Uterus (tissue), 2 donors: Measurements from ENCODE around the gene EIF4H.

ENCODE experiments used
- POLR2A ChIP-seq, 2 donors: fragments of 450-650 bp; IDR thresholded peaks; one replicate each; pipeline ENCODE4 v1.6.1; 2016; ENCODE audit warnings: antibody characterized with exemption in 2 of 2, mild to moderate bottlenecking in 1 of 2, moderate library complexity in 1 of 2
- TF ChIP-seq, protein P1 (sequence below), 4 experiments: fragments of 200-600 bp in 2 of 4; fragments of 450-650 bp in 2 of 4; sonication (generic) in 2 of 4; IDR thresholded peaks; one replicate each; pipeline ENCODE4 v1.5.1; 2016 to 2019; ENCODE audit warnings: antibody characterized with exemption in 4 of 4, mild to moderate bottlenecking in 2 of 4, moderate library complexity in 1 of 4

DNA sequence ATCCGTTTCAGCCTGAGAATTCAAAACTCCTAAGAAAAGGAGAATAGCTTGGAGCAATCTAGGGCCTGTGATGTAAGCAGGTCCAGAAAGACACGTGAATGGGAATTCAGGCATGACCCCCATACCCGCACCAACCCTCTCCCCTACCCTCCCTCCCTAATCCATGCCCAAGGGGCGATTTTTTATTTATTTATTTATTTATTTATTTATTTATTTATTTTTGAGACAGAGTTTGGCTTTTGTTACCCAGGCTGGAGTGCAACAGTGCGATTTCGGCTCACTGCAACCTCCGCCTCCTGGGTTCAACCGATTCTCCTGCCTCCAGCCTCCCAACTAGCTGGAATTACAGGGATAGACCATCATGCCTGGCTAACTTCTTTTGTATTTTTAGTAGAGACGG, 16.6 kb upstream of the EIF4H start:
- TF ChIP-seq, protein P1, sequence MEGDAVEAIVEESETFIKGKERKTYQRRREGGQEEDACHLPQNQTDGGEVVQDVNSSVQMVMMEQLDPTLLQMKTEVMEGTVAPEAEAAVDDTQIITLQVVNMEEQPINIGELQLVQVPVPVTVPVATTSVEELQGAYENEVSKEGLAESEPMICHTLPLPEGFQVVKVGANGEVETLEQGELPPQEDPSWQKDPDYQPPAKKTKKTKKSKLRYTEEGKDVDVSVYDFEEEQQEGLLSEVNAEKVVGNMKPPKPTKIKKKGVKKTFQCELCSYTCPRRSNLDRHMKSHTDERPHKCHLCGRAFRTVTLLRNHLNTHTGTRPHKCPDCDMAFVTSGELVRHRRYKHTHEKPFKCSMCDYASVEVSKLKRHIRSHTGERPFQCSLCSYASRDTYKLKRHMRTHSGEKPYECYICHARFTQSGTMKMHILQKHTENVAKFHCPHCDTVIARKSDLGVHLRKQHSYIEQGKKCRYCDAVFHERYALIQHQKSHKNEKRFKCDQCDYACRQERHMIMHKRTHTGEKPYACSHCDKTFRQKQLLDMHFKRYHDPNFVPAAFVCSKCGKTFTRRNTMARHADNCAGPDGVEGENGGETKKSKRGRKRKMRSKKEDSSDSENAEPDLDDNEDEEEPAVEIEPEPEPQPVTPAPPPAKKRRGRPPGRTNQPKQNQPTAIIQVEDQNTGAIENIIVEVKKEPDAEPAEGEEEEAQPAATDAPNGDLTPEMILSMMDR (IDR thresholded peaks at IDR 0.05): no peak
- TF ChIP-seq POLR2A (IDR thresholded peaks at IDR 0.05): no peak
